ENCODE measurements around the gene ACSL6.

The ACSL6 gene

DNA sequence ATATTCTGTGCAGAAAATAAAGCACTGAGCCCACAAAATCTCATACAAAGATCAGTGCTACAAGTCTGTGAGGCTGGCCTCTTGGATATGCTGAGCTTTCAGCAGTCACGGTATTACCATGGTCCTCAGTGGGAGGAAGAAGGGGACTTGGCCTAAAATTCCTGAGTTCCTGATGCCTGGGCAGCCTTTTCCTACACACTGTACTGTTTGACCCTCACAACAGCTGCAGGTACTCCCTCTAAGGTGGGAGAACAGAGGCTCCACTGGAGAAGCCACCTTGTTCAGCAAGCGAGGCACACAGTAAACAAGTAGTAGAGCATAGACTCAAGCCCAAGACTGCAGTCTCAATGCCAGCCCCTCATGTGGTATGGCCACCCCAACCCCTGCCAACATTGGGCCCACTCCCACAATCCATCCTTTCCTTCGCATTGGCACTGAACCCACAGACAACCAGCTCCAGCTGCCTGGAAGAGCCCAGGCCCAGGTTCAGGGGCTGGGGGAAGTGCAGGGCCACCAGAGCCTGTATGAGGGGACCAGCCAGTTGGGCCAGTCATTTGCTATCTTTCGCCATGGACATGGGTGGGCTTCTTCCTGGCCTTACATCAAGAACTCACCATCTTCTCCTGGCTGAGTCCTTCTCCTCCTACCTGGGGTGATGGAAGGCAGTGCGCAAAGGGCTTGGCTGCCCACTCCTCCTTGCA lies 14.3 kb downstream of the ACSL6 start:
- DNase-seq (ENCODE audit: extremely low read depth, low read depth), result no peak
- no peak overlapping the region for H3K4me3 ChIP-seq (replicated peaks; ENCODE audit: low read depth, low read length)
- TF ChIP-seq, protein P1, sequence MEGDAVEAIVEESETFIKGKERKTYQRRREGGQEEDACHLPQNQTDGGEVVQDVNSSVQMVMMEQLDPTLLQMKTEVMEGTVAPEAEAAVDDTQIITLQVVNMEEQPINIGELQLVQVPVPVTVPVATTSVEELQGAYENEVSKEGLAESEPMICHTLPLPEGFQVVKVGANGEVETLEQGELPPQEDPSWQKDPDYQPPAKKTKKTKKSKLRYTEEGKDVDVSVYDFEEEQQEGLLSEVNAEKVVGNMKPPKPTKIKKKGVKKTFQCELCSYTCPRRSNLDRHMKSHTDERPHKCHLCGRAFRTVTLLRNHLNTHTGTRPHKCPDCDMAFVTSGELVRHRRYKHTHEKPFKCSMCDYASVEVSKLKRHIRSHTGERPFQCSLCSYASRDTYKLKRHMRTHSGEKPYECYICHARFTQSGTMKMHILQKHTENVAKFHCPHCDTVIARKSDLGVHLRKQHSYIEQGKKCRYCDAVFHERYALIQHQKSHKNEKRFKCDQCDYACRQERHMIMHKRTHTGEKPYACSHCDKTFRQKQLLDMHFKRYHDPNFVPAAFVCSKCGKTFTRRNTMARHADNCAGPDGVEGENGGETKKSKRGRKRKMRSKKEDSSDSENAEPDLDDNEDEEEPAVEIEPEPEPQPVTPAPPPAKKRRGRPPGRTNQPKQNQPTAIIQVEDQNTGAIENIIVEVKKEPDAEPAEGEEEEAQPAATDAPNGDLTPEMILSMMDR (IDR thresholded peaks at IDR 0.05; ENCODE audit: low read depth, low read length, missing control alignments), result no peak

DNA sequence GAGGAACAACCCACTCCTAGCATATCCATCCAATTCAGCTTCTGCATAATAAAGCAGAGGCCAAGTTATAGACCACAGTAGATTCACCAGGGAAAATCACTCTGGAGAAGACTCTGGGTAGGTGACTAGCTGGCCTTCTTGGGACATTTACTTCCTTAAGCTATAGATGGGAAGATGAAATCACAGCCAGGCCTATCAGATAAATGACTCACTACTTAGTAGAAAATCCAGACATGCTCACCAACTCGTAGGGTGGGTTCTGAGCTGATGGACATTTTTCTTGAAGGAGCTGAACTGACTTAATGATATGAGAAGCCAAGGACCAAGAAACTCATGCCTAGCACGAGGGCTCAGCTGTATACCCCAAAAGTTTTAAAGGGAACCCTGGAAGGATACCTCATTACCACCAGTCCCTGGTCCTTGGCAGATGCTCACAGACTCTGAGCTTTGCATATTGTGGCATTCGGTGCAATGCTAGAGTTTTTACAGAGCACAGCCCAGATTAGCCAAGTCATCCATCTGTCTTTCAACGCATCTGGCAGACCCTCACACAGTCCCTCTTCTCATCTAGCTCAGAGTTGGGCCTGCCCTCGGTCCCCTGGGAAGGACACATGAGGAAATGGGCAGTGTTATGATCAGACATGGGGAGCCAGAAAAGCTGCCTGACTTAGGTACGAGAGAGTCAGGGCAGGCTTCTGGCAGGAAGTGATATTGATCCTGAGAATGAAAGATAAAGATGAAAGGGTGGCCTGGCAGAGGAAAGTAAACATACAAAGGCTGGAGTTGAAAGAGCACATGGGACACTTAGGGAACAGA lies 15.0 kb downstream of the ACSL6 start:
- DNase-seq (ENCODE audit: extremely low read depth, low read depth), result no peak
- TF ChIP-seq, protein P1 (IDR thresholded peaks at IDR 0.05; ENCODE audit: low read depth, low read length, missing control alignments), result no peak
- H3K4me3 ChIP-seq (replicated peaks; ENCODE audit: low read depth, low read length), result no peak overlapping the region

DNA sequence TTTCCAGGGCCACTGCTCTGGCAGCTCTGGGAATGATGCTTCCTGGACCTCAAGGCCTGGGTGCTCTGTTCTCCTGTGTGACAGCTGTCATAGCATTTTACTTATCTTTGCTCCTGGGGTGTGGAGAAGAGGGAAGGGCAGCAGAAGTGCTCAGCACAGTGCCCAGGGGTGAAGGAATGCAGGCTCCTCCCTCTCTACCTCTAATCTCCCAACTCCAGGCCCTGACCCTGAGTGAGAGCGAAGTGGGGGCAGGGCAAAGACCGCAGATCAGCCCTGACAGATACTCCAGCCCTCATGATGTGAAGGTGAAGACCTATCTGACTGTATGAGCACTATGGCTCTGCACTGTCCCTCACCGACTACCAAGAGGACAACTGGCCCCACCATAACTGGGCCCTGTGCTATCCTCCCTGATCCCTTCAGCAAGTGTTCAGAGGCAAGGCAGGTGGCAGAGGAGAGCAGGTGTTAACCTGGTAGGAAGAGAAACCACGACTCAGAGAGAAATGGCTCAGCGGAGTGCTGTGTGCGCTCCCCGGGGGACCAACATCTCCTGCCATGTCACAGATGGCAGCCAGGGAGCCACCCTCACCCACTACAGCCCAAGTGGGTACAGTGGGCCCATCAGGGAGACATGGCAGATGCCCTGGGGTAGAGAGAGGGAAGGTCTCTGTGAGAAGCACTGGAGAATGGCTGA lies 16.8 kb downstream of the ACSL6 start:
- TF ChIP-seq, protein P1 (IDR thresholded peaks at IDR 0.05; ENCODE audit: low read depth, low read length, missing control alignments), result no peak
- DNase-seq (ENCODE audit: extremely low read depth, low read depth), result no peak
- no peak overlapping the region for H3K4me3 ChIP-seq (replicated peaks; ENCODE audit: low read depth, low read length)

DNA sequence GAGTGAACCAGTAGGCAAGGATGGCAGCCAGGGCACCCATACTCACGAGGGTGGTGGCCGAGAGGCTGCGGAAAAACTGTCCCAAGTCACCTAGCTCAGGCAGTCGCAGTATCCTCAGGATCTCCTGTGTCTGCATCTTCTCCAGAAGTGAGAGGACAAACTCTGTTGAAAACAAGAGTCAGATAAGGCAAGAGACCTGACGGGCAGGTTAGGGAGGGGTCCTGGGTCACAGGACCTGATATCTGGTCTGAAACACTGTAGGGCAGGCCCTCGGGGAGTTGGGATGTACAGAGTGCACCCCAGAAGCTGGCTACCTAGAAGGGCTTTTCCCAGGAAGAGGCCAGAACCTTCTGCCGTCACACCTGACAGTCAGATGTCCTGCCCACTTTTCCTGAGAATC lies 17.4 kb downstream of the ACSL6 start:
- H3K4me3 ChIP-seq (replicated peaks; ENCODE audit: low read depth, low read length), result no peak overlapping the region
- TF ChIP-seq, protein P1 (IDR thresholded peaks at IDR 0.05; ENCODE audit: low read depth, low read length, missing control alignments), result no peak
- no peak for DNase-seq (ENCODE audit: extremely low read depth, low read depth)

DNA sequence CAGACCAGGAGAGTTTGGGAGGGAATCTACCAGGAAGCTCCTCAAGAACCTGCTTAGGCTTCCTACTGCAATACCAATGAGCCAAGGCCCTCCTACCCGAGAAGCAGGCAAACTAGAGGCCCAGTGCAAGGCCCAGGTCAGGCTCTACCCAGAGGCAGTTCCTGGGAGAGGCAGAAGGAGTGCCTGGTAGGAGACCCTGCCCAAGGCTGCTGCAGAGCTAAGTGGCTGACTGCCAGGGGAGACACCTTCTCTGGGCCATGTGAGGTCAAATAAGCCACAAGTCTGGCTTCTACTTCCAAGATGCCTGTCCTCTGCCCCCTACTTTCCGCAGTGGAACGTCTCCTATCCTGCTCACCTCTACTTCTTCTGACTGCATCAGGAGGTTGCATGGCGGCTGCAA lies 17.8 kb downstream of the ACSL6 start:
- DNase-seq (ENCODE audit: extremely low read depth, low read depth), result no peak
- TF ChIP-seq, protein P1 (IDR thresholded peaks at IDR 0.05; ENCODE audit: low read depth, low read length, missing control alignments), result no peak

DNA sequence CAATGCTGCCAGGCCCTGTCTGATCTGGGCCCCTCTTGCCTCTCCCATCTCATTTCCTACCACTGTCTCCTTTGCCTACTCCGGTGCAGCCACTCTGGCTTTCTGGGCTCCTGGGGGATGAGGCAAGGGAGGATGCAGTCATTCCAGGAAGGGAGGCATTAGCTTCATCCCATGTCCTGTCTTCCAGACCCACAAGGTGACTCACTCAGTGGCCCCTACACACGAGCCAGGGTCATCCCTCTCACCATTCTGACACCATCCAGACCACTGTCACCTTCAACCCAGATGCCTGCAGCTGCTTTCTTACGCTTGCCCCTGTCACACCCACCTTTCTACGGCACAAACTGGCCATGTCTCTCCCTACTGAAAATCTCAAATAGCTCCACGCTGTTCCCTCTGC lies 19.1 kb downstream of the ACSL6 start:
- no peak overlapping the region for H3K4me3 ChIP-seq (replicated peaks; ENCODE audit: low read depth, low read length)
- TF ChIP-seq, protein P1 (IDR thresholded peaks at IDR 0.05; ENCODE audit: low read depth, low read length, missing control alignments), result no peak
- no peak for DNase-seq (ENCODE audit: extremely low read depth, low read depth)

More for the DNA sequence above, 17.8 kb downstream of the ACSL6 start:
- no peak overlapping the region for H3K4me3 ChIP-seq (replicated peaks; ENCODE audit: low read depth, low read length)

All from HFF-Myc (cell line).